22Rv1 (cell line): ENCODE measurements around the gene FAM47E.
A peak's percentile ranks its signal among the peaks of the same experiment; 100 is the strongest.
"Not testable (repeated sequence)": the region's sequence is repeated elsewhere in the genome, so short reads cannot be mapped to it uniquely, and the experiment has no call there.

Experiments
- H3K27ac ChIP-seq: fragments of 450-650 bp; 2 replicates; pipeline ENCODE4 v1.5.1; 2017
- ZFX ChIP-seq: fragments of 450-650 bp; IDR thresholded peaks from 2 replicates; pipeline ENCODE4 v1.6.1; 2017; ENCODE audit warnings: antibody characterized with exemption, borderline replicate concordance
- TF ChIP-seq, protein P1 (sequence below): fragments of 450-650 bp; IDR thresholded peaks from 2 replicates; pipeline ENCODE4 v1.5.1; 2017; ENCODE audit warnings: mild to moderate bottlenecking

Gene FAM47E

DNA sequence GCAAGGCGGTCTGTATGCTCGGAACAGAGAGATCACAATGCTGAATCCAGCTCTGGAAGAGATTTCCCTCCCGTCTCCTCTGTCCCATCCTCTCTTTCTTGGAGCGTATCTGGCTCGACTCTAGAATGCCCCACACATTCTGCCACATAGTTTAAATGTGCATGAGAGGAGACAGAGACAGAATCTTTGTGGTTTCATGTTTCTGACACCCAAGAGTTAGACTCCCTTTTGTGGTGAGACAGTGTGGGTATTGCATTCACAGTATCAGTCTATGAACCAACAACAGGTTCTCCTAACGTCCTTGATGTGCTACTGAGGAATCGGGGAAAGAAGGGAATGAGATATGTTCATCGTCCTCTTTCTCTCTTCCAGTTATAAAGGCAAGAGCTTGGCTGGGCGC, 25.3 kb downstream of the FAM47E start:
- H3K27ac ChIP-seq = no peak overlapping the region
- TF ChIP-seq ZFX = no peak
- TF ChIP-seq, protein P1, sequence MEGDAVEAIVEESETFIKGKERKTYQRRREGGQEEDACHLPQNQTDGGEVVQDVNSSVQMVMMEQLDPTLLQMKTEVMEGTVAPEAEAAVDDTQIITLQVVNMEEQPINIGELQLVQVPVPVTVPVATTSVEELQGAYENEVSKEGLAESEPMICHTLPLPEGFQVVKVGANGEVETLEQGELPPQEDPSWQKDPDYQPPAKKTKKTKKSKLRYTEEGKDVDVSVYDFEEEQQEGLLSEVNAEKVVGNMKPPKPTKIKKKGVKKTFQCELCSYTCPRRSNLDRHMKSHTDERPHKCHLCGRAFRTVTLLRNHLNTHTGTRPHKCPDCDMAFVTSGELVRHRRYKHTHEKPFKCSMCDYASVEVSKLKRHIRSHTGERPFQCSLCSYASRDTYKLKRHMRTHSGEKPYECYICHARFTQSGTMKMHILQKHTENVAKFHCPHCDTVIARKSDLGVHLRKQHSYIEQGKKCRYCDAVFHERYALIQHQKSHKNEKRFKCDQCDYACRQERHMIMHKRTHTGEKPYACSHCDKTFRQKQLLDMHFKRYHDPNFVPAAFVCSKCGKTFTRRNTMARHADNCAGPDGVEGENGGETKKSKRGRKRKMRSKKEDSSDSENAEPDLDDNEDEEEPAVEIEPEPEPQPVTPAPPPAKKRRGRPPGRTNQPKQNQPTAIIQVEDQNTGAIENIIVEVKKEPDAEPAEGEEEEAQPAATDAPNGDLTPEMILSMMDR = no peak

DNA sequence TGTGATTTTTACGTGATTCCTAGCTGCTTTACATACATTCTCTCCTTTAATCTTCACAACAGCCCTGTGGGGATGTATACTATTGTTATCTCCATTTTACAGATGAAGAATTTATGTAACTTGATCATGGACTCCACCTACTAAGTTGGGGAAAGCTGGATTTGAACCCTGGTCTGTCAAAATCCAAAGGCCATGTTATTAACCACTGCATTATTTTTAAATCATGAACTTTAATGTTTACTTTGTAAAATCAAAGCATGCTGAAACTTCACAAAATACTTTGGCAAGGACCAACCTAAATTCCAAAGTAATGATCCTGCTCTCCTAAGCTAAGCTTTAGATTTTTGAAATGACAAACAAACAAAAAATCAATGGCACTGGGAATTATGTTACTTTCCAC, 26.1 kb downstream of the FAM47E start:
- no peak overlapping the region for H3K27ac ChIP-seq
- TF ChIP-seq, protein P1 = no peak
- no peak for TF ChIP-seq ZFX

DNA sequence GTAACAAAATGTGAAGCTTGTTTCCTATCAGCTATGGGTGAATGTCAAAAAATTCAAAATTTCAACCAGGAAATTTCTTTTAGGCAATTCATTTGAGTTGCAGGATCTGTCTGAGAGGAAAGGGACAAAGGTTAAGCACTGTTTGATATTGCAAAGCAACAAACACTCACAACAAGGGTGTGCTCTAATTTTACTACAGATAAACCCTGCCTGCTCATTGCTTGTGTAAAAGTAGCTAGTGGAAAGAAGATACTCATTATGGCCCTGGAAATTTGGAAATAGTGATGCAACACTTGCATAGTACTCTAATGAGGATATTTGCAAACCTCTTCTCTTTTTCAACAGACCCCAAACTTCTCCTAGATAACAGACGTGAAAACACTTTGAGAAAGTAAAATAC, 27.1 kb downstream of the FAM47E start:
- no peak overlapping the region for H3K27ac ChIP-seq
- TF ChIP-seq ZFX = no peak
- TF ChIP-seq, protein P1 = no peak

DNA sequence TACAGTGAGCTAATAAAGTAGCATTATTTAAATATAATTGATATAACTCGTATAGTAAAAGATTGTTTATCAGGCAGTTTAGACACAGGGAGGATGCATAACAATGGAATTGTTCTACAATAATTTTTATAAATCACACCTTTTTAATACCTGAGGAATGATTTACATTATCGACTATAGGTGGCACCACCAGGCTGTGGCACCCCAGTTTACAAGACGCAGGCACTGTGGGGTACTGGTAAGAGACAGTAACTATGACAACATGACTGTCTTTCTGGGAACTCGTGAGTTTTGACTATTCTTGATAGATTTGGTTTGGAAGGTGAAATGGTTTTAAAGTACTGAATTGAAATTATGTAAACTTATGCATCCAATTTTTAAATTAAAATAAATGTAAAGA, 27.9 kb downstream of the FAM47E start:
- TF ChIP-seq, protein P1 = no peak
- TF ChIP-seq ZFX = no peak

DNA sequence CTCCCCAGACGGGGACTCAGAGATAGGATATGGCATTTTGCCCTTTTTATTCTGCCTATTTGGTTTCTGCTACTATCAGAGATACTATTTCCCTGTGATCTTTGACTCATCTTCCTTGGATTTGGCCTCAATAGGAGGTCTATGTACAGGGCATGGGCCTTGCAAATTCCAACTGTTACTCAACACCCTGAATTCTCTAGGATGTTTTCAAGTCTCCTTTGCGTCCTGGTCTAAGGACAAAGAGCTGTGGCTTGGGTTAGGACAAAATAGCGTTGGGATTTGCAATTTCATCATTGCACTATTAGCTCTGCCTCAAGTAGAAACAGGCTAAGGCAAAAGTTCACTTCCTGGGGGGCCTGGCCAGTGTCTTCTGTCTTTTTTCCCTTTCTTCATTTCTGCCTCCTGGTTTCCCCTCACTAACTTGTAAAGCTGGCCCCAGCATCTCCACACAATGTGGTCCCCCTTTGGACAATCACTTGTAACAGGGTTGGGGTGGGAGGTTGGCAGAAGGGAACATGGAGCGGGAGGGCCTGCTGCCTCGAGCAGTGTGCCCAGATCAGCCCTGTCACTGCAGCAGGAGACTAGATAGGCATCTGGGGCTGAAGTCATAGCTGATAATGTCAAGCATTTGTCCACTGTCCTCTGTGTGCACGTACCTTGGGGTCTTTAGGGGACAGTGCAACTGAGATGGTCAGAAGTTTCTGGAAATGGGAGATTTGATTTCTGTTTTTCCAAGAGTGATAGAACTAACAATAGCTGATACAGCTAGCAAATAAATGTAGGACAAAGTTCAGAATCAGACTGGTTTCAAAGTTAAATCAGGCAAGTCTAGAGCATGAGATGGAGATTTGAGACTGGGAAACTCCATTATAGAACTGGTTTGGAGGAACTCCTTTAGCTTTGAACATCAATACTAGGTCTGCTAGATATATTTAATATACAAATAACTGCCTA, 29.2 kb downstream of the FAM47E start:
- no peak overlapping the region for H3K27ac ChIP-seq
- TF ChIP-seq ZFX = no peak
- TF ChIP-seq, protein P1 = no peak

More for the DNA sequence above, 27.9 kb downstream of the FAM47E start:
- H3K27ac ChIP-seq = no peak overlapping the region

DNA sequence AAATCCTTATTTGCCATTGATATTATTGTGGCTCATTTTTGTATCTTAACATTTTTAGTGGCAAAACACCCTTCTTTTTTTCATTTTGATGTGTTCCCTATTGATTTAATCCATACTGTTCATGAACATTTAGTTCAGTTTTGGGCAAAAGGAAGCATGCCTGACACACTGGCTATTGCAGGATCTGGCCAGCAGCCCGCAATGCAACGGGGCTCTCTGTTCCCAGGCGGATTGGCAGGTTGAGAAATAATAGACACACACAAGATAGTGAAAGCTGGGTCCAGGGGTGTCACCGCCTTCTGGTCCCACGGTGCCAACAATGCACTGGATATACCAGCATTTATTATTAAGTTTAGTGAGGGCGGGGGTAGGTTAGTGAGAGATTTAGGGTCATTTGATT, 30.1 kb downstream of the FAM47E start:
- not testable (repeated sequence) for H3K27ac ChIP-seq

- no peak for TF ChIP-seq ZFX
- TF ChIP-seq, protein P1 = no peak
- peak overlapping the region; percentile 30 for H3K27ac ChIP-seq
These were observed 31.6 kb downstream of the FAM47E start for GRCh38 chr4:76282941-76283689.
